GM18870 (cell line): ENCODE measurements around the gene NGEF.

Experiments used
- ATAC-seq: cut with Tn5 transposase; IDR thresholded peaks from one replicate; pipeline ENCODE4 v1.9.1; 2021; ENCODE audit warnings: moderate library complexity; ENCODE audit not compliant: unreplicated experiment

Gene NGEF

DNA sequence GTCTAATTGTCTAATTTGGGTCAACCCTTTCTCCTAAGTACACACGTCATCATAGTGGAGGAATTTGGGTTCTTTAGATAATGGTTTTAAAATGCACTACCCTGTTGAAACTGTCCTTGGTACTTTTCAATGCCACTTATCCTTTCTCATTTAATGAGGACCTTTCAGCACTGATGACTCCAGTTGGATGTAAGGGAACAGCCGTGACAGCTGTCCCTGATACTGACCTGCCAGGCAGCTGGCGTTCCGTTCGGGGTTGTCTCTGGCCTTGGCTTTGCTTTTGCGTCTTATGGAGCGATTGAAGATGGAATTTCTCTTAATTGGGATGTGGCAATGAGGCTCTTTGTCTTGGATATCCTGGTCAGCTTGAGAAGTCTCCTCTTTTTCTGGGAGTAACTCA, 38.7 kb downstream of the NGEF start:
- no peak for ATAC-seq

DNA sequence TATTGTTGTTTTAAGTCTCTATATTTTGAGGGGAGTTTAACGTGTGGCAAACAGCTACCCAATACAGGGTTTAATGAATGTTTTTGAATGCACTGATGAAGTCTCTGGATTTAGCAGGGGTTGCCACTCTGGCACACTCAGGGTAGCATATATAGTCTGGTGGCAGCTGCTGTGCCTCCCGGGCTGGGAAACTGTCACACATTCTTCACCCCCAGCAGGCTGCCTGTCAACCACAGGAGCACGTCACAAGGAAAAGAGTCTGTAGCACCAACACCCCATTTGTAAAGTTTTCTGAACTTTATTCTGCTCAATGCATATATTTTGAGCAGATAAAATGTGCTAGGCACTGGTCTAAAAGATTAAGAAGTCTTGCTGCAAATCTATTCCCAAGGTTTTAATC, 39.3 kb downstream of the NGEF start:
- no peak for ATAC-seq

DNA sequence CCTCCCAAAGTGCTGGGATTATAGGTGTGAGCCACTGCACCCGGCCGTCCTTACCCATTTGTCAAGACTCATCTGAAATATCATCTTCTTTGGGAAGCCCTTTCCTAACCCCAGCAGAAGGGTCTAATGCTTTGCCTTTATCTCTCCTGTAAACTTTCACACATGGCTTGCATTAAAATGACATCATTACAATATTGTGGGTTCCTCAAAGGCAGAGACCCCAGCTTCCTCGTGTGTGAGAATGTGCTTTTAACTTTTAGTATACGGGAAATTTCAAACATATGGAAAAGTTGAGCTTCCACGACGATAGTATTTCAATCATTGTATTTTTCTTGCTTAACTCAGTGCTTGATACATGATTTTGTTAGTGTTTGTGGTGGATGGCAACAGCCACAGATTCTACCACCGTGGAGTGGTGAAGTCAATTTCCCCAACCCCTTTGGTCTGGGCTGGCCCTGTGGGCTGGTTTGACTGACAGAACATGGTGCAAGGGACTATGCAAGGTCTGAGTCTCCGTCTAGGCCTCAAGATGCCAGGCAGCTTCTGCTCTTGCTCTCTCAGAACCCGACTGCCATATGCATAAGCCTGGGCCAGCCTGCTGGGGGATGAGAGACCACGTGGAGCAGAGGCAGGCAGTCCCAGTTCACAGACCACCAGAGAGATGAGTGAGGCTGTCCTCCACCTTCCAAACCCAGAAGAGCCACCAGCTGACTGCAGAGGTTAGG, 39.9 kb downstream of the NGEF start:
- ATAC-seq, result no peak

DNA sequence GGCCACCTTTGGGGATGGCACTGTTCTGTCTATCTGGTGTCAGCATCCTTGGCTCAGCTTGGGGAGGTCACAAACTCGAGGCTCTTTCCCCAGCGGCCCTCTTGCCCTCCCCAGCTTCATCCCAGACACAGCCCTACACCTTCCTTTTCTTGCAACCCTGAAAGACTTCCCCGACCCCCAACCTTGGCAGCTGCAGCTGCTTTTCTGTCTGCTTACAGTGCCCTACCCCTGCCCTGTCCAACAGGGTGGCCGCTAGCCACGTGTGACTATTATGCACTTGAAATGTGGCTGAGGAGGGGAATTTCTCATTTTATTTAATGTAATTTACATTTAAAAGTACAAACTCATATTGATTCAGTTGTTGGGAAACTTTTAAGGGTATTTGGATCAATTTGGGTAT, 41.3 kb downstream of the NGEF start:
- no peak for ATAC-seq

DNA sequence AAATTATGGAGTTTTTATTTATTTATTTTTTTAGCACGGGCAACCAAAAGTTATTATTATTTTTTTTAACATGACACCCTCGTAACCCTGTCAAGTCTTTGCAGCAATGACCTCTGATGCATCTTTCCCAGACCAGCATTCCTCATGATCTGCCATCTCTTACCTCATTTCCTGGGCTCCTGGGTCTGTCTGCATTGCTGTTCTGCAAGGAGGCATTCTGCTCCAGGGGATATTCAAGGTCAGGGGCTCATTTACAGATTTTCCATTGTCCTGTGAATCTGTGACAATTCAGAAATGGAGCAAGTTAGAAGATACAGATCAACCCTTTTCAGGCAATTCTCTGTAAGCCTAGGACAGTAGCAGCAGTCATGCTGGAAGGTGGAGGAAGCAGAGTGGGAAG, 43.0 kb downstream of the NGEF start:
- ATAC-seq, result no peak

- ATAC-seq, result no peak
These were observed 45.6 kb downstream of the NGEF start for GRCh38 chr2:232967474-232967873.

DNA sequence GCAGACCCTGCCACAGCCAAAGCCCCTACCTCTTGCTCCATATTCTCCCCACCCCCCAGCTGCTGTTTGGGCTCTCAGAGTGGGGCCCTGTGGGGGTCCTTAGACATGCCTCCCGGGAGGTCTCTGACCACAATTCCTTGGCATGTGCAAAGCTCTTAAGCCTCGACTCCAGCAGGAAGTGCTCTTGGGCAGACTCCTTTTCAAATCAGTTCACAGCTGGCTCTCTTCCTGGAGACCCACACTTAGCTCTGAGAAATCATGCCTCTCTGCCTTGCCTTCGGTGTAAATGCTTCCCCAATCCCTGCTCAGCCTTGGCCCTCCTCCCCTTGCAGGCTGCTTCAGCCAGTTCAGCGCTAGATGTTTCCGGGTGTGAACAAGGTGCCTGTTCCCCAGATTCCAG, 46.9 kb downstream of the NGEF start:
- ATAC-seq, result no peak

GRCh38 chr2:232963913-232964312, 49.1 kb downstream of the NGEF start:
- no peak for ATAC-seq

- no peak for ATAC-seq
These were observed 52.2 kb downstream of the NGEF start for GRCh38 chr2:232960862-232961261.

GRCh38 chr2:232959139-232959538, 53.9 kb downstream of the NGEF start:
- no peak for ATAC-seq

- no peak for ATAC-seq
These were observed 55.4 kb downstream of the NGEF start for GRCh38 chr2:232957657-232958090.

DNA sequence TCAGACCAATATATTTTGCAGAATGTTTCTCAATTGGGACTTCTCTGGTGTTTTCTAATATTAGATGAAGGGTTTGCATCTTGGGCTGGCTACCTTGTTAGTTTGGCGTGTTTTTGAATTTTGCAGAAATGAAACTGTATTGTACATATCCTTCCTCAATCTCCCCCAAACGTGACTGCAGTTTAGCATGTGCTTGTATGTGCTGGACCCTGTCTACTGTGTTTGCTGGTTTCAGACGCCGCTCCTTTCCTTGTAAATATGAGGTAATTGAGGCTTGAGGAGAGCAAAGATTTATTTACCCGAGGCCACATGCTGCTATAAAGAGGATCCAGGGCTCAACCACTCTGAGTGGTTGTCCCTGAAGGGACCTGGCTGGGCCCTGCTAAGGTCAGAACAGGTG, 57.2 kb downstream of the NGEF start:
- no peak for ATAC-seq

GRCh38 chr2:232954691-232955090, 58.4 kb downstream of the NGEF start:
- no peak for ATAC-seq

DNA sequence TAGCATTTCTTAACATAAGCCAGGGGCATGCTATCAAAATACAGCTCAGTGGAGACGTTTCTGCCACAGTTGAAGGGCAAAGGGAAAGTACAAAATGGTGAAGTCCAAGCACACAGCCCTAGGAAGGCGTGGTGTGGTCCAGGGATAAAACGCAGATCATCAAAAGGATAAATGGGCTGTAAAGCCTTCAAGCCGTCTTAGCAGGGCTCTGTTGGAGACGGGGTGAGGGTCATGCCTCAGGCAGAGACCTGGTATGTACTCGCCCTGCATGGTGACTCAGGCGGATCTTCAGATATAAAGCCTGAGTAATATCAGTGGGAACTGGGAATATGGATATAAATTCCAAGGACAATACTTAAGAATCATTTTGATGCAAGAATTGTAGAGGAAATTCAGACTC, 61.2 kb downstream of the NGEF start:
- no peak for ATAC-seq

DNA sequence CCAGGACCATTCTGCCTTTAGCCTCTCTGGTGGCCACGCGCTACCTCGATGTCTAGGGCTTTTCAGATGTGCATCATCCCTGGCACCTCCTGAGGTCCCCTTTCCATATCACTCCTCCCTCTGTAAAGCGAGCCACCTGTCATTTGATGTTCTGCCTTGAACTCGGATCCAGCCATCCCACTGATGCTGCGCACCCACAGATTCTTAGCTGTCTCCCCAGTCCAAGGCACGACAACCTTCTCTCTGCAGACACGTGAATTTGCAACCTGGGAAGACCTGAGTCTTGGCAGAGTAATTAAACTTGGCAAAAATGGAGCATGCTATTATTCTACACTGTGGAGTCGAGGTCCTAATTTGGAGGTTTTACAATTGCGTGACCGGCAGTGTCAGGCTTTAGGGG, 61.9 kb downstream of the NGEF start:
- ATAC-seq, result no peak

DNA sequence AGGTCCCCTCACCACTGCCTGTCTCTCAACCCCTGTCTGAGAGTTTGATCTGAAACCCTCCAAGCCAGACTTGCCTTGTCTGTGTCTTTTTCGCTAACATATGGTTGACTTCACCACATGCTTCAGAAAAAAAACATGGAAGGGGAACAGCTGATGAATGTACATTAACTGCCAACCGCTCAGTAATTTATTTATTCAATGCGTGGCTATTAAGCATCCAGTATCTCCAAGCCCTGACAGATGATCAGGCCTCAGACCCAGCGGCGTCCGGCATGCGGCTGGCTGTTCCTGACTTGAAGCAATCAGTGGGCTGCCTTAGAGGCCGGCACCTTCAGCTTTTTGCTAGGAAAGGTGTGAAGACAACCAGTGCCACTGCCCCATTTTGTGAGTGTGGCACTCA, 62.3 kb downstream of the NGEF start:
- no peak for ATAC-seq

- ATAC-seq, result no peak
These were observed 64.0 kb downstream of the NGEF start for GRCh38 chr2:232949016-232949415.

GRCh38 chr2:232942831-232943230, 70.2 kb downstream of the NGEF start:
- ATAC-seq, result no peak

- no peak for ATAC-seq
These were observed 71.0 kb downstream of the NGEF start for GRCh38 chr2:232941912-232942594.

- no peak for ATAC-seq
These were observed 71.7 kb downstream of the NGEF start for GRCh38 chr2:232941400-232941799.

DNA sequence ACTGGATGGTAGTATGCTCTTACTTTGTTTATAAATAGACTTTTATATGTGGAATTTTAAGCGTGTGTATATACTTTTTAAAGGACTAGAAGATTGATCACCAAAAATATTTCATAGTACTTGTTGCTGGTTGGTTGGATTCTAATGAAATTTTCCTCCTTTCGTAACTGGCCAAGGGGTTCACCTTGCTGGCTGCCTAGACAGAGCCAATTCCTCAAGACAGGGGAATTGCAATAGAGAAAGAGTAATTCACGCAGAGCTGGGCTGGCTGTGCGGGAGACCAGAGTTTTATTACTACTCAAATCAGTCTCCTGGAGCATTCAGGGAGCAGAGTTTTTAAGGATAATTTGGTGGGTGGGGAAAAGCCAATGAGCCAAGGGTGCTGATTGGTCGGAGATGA, 72.3 kb downstream of the NGEF start:
- ATAC-seq, result no peak

- no peak for ATAC-seq
These were observed 75.7 kb downstream of the NGEF start for GRCh38 chr2:232937278-232937906.
